Hepatocyte (in vitro differentiated cells): ENCODE results near the gene DNAH17.

ENCODE experiments used
- CTCF ChIP-seq: fragments of 200-600 bp; sonication (generic); IDR thresholded peaks from 2 replicates; pipeline ENCODE4 v1.5.1; 2016; ENCODE audit warnings: antibody characterized with exemption, mild to moderate bottlenecking; ENCODE audit not compliant: poor library complexity
- EZH2 ChIP-seq: fragments of 200-600 bp; sonication (generic); IDR thresholded peaks from 2 replicates; pipeline ENCODE4 v1.6.1; 2016; ENCODE audit warnings: antibody characterized with exemption, mild to moderate bottlenecking, borderline replicate concordance
- EZH2phosphoT487 ChIP-seq: fragments of 200-600 bp; sonication (generic); IDR thresholded peaks from one replicate; pipeline ENCODE4 v1.6.1; 2018; ENCODE audit warnings: antibody characterized with exemption, mild to moderate bottlenecking, low read depth, moderate library complexity; ENCODE audit not compliant: unreplicated experiment, severe bottlenecking

GRCh38 chr17:78444392-78444791, 132.8 kb downstream of the DNAH17 start:
- no peak for TF ChIP-seq CTCF
- no peak for TF ChIP-seq EZH2phosphoT487
- no peak for TF ChIP-seq EZH2
